Breast epithelium (tissue), 3 donors: Measurements from ENCODE around the gene MZB1.

Experiments
- CTCF ChIP-seq, 3 donors: fragments of 450-650 bp; IDR thresholded peaks; one replicate each; pipeline ENCODE4 v1.5.1; 2016 to 2017; ENCODE audit warnings: antibody characterized with exemption in 3 of 3, mild to moderate bottlenecking in 3 of 3, moderate library complexity in 3 of 3
- POLR2AphosphoS5 ChIP-seq, 3 donors: sonication (generic); formaldehyde crosslinking; IDR thresholded peaks; one replicate each; pipeline ENCODE4 v1.6.1; 2017; ENCODE audit warnings: antibody characterized with exemption in 3 of 3

- TF ChIP-seq POLR2AphosphoS5 (IDR thresholded peaks at IDR 0.05): no peak
- TF ChIP-seq CTCF (IDR thresholded peaks at IDR 0.05): no peak
Measured at GRCh38 chr5:139341187-139341688, 48.5 kb downstream of the MZB1 start.
